WI38 (cell line): ENCODE data around the gene RTP1.
"Not testable (repeated sequence)": the region's sequence is repeated elsewhere in the genome, so short reads cannot be mapped to it uniquely, and the experiment has no call there.

ENCODE experiments used
- H3K4me3 ChIP-seq: 2 replicates; pipeline ENCODE4 v1.5.1; 2011; ENCODE audit warnings: low read depth, mild to moderate bottlenecking, control low read depth, low read length
- CTCF ChIP-seq: IDR thresholded peaks from 2 replicates; pipeline ENCODE4 v1.5.1; 2012; ENCODE audit warnings: low read depth, mild to moderate bottlenecking, control low read depth, low read length

Gene RTP1

GRCh38 chr3:187167777-187168176, 29.5 kb upstream of the RTP1 start:
- TF ChIP-seq CTCF: no peak
- no peak overlapping the region for H3K4me3 ChIP-seq

- H3K4me3 ChIP-seq: no peak overlapping the region
- no peak for TF ChIP-seq CTCF
These were observed 27.9 kb upstream of the RTP1 start for GRCh38 chr3:187169231-187169960.

DNA sequence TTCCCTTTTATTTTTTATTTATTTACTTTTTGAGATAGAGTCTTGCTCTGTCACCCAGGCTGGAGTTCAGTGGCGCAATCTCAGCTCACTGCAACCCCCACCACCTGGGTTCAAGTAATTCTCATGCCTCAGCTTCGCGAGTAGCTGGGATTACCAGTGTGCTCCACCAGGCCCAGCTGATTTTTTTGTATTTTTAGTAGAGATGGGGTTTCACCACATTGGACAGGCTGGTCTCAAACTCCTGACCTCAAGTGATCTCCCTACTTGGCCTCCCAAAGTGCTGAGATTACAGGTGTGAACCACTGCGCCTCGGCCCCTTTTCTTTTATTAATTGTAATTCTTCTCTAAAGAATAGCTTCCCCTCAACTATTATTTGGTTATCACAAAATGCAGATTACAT, 26.4 kb upstream of the RTP1 start:
- not testable (repeated sequence) for H3K4me3 ChIP-seq

GRCh38 chr3:187172929-187173328, 24.4 kb upstream of the RTP1 start:
- no peak for TF ChIP-seq CTCF
- H3K4me3 ChIP-seq: no peak overlapping the region

DNA sequence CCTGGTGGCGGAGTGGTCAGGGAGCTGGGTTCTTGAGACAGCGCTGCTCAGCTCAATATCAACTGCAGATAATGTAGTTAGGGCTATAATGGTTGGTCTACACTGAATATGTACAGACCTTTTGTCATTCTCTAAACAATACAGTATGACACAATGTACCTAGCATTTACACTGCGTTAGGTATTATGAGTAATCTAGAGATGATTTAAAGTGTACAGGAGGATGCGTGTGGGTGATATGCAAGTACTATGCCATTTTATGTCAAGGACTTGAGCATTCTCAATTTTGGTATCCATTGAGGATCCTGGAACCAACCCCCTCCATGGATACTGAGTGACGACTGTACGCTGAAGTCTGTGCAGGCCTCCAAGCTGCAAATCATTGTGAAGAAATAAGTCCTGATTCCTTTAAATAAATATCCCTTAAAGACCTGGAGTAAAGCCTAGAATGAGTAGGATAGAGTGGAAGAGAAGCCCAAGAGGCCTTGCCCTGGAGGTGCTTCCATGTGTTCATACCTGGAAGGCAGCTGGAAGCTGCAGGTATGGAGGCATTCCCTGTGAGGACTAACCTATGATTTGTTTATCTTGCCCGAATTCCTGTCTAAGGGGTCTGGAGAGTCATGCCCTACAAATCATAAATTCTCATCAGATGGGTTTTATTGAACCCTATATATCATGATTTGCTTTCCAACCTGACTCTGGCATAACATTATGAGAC, 15.7 kb upstream of the RTP1 start:
- H3K4me3 ChIP-seq: no peak overlapping the region
- no peak for TF ChIP-seq CTCF

DNA sequence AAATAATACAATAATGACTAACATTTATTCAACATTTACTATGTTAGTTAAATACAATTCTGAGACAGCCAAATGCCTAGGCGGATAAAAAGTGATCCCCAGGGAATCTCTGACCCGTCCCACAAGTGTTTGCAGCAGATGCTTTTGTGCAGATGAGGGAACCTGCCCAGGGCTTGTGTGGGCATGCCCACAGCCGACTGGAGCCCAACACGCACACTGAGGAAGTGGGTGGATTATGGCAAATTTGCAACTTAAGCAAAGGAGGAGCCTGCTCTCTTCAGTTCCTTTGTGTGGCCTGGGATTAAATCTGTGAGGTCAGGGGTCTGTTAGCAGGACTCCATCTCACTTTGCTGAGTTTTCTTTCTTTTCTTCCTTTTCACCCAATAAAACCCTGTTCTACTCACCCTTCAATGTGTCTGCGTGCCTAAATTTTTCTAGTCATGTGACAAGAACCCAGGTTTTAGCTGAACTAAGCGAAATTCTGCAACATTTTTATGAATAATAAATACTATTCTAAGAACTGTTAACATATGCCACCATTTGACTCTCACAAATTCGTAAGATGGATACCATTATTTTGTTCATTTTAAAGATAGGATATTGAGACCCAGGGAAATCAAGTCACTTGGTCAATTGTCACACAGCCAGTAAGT, 13.9 kb upstream of the RTP1 start:
- TF ChIP-seq CTCF: no peak
- no peak overlapping the region for H3K4me3 ChIP-seq

- no peak overlapping the region for H3K4me3 ChIP-seq
These were observed 13.4 kb upstream of the RTP1 start for GRCh38 chr3:187183903-187184302.

More at GRCh38 chr3:187183903-187184302, 13.4 kb upstream of the RTP1 start:
- no peak for TF ChIP-seq CTCF
